Omental fat pad (tissue), 4 donors: ENCODE results near the gene SLC16A8. TPM values are rescaled to one million over a fixed set of nuclear protein-coding genes. Genes with fewer than 3 reads are reported as not detected.

Experiments used
- ATAC-seq: fragments of 150-250 bp; one replicate; pipeline ENCODE4 v1.9.1; 2016; ENCODE audit warnings: mild to moderate bottlenecking, moderate library complexity; ENCODE audit not compliant: low FRiP score
- DNase-seq: peaks from one replicate; pipeline ENCODE4 v3.0.0-alpha.2; 2019; ENCODE audit warnings: low spot score
- CTCF ChIP-seq, 3 donors: fragments of 450-650 bp; IDR thresholded peaks; one replicate each; pipeline ENCODE4 v1.5.1; 2016 to 2017; ENCODE audit warnings: antibody characterized with exemption in 3 of 3, mild to moderate bottlenecking in 3 of 3, moderate library complexity in 2 of 3
- total RNA-seq, 4 donors: library from RNA; depleted of rRNA; stranded (reverse); fragments of >200 nt; gene quantifications; one replicate each; pipeline ENCODE4 v1.1.0, GENCODE V29; 2016

SLC16A8 gene
- total RNA-seq, 4 donors from 2014 or later, result 0.24 to 3.2 (median 0.88) TPM

GRCh38 chr22:38071421-38072321 is 12.3 kb downstream of the SLC16A8 start:
- DNase-seq (no peak), ATAC-seq (no peak)
- TF ChIP-seq CTCF (IDR thresholded peaks at IDR 0.05), result no peak

GRCh38 chr22:38070250-38070921 is 13.6 kb downstream of the SLC16A8 start:
- no peak for TF ChIP-seq CTCF (IDR thresholded peaks at IDR 0.05)
- no peak for ATAC-seq
- no peak for DNase-seq

- ATAC-seq (no peak), DNase-seq (no peak)
- no peak for TF ChIP-seq CTCF (IDR thresholded peaks at IDR 0.05)
Observed at GRCh38 chr22:38069372-38070249, 14.4 kb downstream of the SLC16A8 start.

- ATAC-seq (no peak), DNase-seq (no peak)
- TF ChIP-seq CTCF (IDR thresholded peaks at IDR 0.05), result no peak
Observed at GRCh38 chr22:38068641-38069371, 15.2 kb downstream of the SLC16A8 start.

- TF ChIP-seq CTCF (IDR thresholded peaks at IDR 0.05), result no peak
- ATAC-seq, result no peak
- no peak for DNase-seq
Observed at GRCh38 chr22:38067761-38068360, 16.1 kb downstream of the SLC16A8 start.

- ATAC-seq, result no peak
- no peak for TF ChIP-seq CTCF (IDR thresholded peaks at IDR 0.05)
- no peak for DNase-seq
Observed at GRCh38 chr22:38067028-38067415, 17.0 kb downstream of the SLC16A8 start.
